Measurements from ENCODE around the gene EGFR.
A peak's percentile ranks its signal among the peaks of the same experiment; 100 is the strongest.

The EGFR gene

DNA sequence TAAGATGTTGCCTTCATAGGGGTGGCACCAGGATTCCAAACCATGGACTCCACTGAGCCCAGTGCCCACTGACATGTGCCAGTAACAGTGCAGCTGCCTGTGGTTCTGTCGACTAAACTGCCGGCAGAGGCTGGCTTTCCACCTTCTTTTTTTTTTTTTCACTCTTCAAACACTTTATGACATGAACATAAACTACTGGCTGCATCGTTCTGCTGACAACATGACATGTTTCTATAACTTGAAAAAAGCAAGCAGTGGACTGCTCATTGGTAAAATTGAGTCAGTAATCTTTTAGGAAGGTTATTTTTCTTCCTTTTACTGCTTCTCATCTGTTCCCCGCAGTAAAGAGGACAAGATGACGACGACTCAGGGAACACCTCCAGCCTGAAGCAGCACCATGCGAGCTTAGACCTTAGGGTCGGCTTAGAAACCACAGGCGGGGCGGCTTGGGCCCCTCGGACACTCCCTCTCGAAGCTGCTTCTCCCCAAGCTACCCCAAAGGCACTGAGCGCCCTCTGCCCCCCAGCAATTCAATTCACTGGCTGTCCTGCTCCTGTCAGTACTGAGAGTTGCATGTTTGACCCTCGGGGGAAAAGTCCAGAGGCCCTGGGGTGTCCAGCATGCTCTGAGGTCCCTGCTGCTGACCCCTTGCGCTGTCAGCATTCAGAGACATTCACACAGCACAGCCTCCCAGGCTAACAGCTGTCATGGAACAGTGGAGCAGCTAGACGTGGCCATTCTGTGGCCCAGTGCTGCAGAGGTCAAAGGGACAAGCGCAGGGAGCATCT, 112.5 kb downstream of the EGFR start:
- no peak for TF ChIP-seq CTCF (IDR thresholded peaks at IDR 0.05; ENCODE audit: low read depth, low read length)
- Histone ChIP-seq H3K27me3 (no peaks in the 10 kb centered on the region), H3K9me3 (no peaks in the 10 kb centered on the region), H3K4me1 (peaks cover 69% of the 10 kb centered on the region), H3K36me3 (no peaks in the 10 kb centered on the region; the same call in 1 of the 2 replicates), H3K4me3 (ENCODE audit: low read depth, low read length) (no peak overlapping the region)
- no peak for DNase-seq

DNA sequence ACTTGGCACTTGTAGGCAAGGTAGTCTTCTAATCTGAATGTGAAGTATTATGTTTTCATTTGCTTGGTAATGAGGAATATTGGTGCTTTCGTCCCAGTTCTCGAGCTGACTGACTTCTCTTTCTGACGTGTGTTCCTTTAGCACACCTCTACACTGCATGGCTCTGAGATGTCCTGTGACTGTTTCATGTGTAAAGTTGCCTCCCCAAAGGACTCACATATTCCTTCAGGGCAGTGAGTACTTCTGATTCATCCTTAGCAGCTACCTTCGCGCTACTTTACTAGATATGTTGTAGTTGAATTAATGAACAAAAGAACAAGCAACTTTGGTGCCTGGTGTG, 113.7 kb downstream of the EGFR start:
- H3K4me1 ChIP-seq, result peaks cover 57% of the 10 kb centered on the region
- no peak for TF ChIP-seq CTCF (IDR thresholded peaks at IDR 0.05; ENCODE audit: low read depth, low read length)
- no peak overlapping the region for H3K4me3 ChIP-seq (ENCODE audit: low read depth, low read length)
- DNase-seq, result no peak
- no peaks in the 10 kb centered on the region; the same call in 1 of the 2 replicates for H3K36me3 ChIP-seq
- H3K9me3 ChIP-seq, result no peaks in the 10 kb centered on the region
- no peaks in the 10 kb centered on the region for H3K27me3 ChIP-seq

- no peak overlapping the region for H3K4me3 ChIP-seq (ENCODE audit: low read depth, low read length)
- H3K9me3 ChIP-seq, result no peaks in the 10 kb centered on the region
- no peak for TF ChIP-seq CTCF (IDR thresholded peaks at IDR 0.05; ENCODE audit: low read depth, low read length)
- H3K4me1 ChIP-seq, result peaks cover 55% of the 10 kb centered on the region
- H3K27me3 ChIP-seq, result no peaks in the 10 kb centered on the region
- no peak for DNase-seq
- H3K36me3 ChIP-seq, result no peaks in the 10 kb centered on the region; the same call in 1 of the 2 replicates
These were observed 114.2 kb downstream of the EGFR start for GRCh38 chr7:55132890-55133551.

DNA sequence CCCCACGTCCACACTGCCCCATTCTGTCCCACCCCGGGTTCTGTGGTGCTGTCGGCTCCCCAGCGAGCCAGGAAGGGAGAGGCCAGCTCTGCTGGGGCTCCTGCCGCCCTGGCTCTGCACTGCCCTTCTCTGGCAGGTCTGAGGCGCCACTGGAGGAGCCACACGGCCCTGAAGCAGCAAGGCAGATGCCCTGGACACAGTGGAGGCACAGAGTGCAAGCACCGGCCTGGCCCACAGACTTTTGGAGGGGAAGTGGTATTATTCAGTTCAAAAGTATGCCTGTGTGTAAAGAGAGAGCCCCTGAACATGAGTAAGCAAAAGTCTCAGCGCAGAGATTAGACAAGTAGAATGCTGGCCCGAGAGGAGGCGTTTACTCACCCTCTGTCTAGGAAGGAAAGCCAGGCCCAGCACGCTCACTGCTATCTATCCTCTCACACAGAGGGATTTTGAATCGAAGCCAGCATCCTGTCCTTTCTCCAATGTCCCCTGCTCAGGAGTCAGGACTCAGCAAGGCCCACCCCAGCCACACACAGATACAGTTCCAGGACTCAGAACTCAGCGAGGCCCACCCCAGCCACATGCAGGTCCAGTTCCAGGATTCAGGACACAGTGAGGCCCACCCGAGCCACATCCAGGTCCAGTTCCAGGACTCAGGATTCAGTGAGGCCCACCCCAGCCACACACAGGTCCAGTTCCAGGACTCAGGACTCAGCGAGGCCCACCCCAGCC, 115.0 kb downstream of the EGFR start:
- DNase-seq, result peak; percentile 88
- Histone ChIP-seq H3K4me1 (peaks cover 48% of the 10 kb centered on the region), H3K36me3 (peaks cover 4% of the 10 kb centered on the region; the same call in 1 of the 2 replicates), H3K4me3 (ENCODE audit: low read depth, low read length) (no peak overlapping the region), H3K27me3 (no peaks in the 10 kb centered on the region), H3K9me3 (no peaks in the 10 kb centered on the region)
- peak; percentile 37 for TF ChIP-seq CTCF (IDR thresholded peaks at IDR 0.05; ENCODE audit: low read depth, low read length)

DNA sequence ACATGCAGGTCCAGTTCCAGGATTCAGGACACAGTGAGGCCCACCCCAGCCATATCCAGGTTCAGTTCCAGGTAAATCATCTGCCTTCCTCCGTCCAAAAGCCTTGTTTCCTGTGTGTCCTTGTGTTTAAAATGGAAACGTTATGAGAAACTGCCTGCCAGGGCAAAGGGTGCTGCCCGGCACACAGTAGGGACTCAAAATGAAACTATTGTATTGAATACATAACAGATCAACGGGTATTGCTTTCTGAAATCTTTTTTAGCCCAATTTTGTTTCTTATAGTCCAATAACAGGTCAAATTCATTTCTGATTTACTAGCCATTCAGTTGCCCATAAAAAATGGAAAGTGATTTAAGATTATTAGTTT, 115.5 kb downstream of the EGFR start:
- H3K4me3 ChIP-seq (ENCODE audit: low read depth, low read length), result no peak overlapping the region
- peaks cover 45% of the 10 kb centered on the region for H3K4me1 ChIP-seq
- no peaks in the 10 kb centered on the region for H3K27me3 ChIP-seq
- no peak for DNase-seq
- TF ChIP-seq CTCF (IDR thresholded peaks at IDR 0.05; ENCODE audit: low read depth, low read length), result no peak
- peaks cover 6% of the 10 kb centered on the region; the same call in 1 of the 2 replicates for H3K36me3 ChIP-seq
- H3K9me3 ChIP-seq, result no peaks in the 10 kb centered on the region
